ENCODE results near the gene C14orf119.

The C14orf119 gene

DNA sequence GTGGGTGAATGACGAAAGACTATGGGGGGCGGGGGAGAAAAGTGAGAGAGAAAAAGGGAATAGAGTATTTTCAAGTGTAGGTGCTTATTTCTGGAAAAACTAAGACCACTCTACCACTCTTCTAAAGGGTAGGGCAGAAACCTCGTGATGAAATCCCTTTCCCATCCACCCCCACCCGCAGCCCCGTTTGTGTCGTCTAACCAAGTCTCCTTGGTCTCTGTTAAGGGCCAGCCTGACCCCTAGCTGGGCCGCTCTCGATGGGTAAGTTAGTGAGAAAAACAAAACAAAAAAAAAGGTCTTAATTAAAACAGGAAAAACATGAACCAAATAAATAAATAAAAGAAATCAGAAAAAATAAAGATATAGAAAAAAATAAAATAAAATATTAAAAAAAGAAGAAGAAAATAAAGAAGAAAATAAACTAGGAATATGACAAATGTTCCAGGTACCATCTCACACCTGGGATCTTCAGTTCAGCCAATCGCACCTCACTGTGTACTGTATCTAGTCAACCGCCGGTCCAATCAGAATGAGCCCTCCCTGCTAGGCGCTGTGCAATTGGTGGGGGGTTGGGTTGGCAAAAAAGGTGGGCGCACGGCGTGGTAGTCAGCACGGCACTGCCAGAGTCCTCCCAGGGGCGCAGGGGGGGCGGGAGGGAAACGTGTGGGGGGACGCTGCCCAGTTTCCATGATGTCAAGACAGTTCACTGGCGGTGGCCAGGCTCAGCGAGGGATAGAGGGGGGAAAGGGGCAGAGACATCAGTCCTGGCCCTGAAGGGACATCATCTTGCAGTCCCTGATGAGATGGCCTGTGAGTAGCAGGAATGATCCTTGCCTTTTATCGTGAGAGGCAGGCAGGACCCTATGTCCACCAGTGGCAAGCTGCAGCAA lies 28.2 kb upstream of the C14orf119 start:
- Histone ChIP-seq H3K9me3 (ENCODE audit: control insufficient read depth, low read length) (no peaks in the 10 kb centered on the region), H3K9ac (ENCODE audit: low read length) (no peak overlapping the region), H3K4me3 (ENCODE audit: low read length) (no peak overlapping the region), H3K27me3 (ENCODE audit: control insufficient read depth, insufficient read depth, low read length) (no peaks in the 10 kb centered on the region), H3K36me3 (ENCODE audit: control insufficient read depth, insufficient read depth, low read length) (peaks cover 35% of the 10 kb centered on the region), H3K4me1 (ENCODE audit: control insufficient read depth, insufficient read depth, low read length) (peaks cover 14% of the 10 kb centered on the region)

DNA sequence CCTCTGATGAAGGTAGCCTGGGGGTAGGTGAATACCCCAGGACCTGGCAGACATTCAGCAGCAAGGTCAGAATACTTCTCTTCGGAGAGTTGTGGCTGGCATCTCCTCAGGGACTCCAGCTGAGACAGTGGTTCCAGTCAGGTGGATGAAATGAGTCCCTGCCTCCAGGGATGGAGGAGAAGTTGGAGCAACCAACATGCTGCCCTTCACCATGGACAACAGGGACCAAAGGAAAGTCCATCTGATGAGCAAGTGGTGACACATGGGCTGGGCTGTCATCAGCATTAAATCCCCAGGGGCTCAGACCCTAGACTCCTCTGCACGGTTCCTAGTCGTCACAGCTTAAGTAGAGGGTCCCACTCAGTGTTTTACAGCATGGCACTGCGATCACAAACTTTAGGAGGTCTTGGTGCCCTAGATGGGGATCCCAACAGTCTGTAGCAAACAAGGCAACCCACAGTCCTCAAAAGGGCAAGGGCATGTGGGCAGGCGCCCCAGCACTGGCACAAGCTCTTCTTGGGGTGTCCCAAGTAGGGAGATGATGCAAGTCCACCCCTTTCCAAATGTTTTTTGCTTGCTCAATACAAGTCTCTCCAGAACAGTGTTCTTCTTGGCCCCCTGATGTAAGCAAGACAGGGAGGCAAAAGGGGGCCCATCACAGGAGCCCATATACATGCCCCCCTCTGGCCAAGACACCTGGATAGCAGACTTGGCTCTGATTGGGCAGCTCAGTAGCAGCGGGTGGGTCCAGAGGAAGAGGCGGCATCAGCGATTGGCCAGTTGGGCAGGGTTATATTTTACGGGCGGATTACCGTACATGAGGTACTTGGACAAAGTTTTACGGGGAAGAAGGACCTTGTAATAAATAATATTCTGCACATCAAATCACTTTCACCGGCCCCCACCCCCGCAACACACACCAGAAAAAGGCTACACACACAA lies 27.2 kb upstream of the C14orf119 start:
- Histone ChIP-seq H3K27me3 (ENCODE audit: control insufficient read depth, insufficient read depth, low read length) (no peaks in the 10 kb centered on the region), H3K9me3 (ENCODE audit: control insufficient read depth, low read length) (no peaks in the 10 kb centered on the region), H3K4me3 (ENCODE audit: low read length) (no peak overlapping the region), H3K36me3 (ENCODE audit: control insufficient read depth, insufficient read depth, low read length) (peaks cover 31% of the 10 kb centered on the region), H3K9ac (ENCODE audit: low read length) (no peak overlapping the region), H3K4me1 (ENCODE audit: control insufficient read depth, insufficient read depth, low read length) (peaks cover 23% of the 10 kb centered on the region)

DNA sequence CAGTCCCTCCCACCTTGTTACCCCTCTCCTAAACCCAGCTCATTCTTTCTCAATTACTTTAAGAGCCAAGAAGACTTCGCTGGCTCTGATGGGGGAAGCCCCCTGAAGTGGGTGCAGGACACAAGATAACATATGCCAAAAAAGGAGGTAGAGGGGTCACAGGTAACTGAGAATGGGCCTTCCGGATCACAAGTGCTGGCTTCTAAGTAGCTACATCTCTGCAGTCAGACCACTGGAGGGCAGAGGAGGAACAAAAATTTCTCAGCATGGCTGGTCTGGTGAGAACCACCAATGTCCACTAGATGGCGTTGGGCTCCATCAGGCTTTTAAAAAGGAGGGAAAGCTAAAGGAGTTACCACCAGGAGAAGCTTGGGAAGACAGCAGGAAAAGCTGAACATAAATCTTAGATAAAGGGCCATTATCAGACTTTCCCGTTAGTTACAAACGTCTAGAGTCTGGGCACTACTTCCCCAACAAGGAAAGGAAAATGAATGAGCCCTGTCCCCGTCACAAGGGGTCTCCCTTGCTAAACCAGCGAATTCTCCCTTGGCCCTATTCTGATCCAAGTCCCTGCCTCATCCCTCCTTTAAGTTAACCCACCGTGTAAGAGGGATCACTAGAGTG lies 26.4 kb upstream of the C14orf119 start:
- H3K36me3 ChIP-seq (ENCODE audit: control insufficient read depth, insufficient read depth, low read length): peaks cover 25% of the 10 kb centered on the region
- H3K27me3 ChIP-seq (ENCODE audit: control insufficient read depth, insufficient read depth, low read length): no peaks in the 10 kb centered on the region
- H3K9ac ChIP-seq (ENCODE audit: low read length): no peak overlapping the region
- H3K4me1 ChIP-seq (ENCODE audit: control insufficient read depth, insufficient read depth, low read length): peaks cover 24% of the 10 kb centered on the region
- H3K4me3 ChIP-seq (ENCODE audit: low read length): no peak overlapping the region
- H3K9me3 ChIP-seq (ENCODE audit: control insufficient read depth, low read length): no peaks in the 10 kb centered on the region

DNA sequence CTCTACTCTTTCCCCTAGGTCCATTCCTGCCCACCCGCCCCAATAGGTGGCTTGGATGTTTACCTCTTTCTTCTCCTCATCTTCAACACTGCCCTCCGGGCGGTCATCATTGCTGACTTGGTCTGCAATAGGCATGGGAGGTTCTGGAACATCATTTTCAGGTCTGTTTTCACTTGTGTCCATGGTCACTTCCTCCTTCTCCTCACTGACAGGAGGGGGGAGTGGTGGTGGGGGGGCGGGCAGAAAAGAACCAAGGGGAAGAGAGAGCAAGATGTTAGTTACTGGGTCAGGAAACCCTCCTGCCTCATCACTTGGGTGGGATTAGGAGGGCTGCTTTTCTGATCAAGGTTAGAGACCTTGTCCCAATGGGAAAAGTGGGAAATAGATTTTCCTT lies 25.9 kb upstream of the C14orf119 start:
- H3K27me3 ChIP-seq (ENCODE audit: control insufficient read depth, insufficient read depth, low read length): no peaks in the 10 kb centered on the region
- peaks cover 21% of the 10 kb centered on the region for H3K36me3 ChIP-seq (ENCODE audit: control insufficient read depth, insufficient read depth, low read length)
- no peak overlapping the region for H3K9ac ChIP-seq (ENCODE audit: low read length)
- no peak overlapping the region for H3K4me3 ChIP-seq (ENCODE audit: low read length)
- H3K9me3 ChIP-seq (ENCODE audit: control insufficient read depth, low read length): no peaks in the 10 kb centered on the region
- H3K4me1 ChIP-seq (ENCODE audit: control insufficient read depth, insufficient read depth, low read length): peaks cover 24% of the 10 kb centered on the region

DNA sequence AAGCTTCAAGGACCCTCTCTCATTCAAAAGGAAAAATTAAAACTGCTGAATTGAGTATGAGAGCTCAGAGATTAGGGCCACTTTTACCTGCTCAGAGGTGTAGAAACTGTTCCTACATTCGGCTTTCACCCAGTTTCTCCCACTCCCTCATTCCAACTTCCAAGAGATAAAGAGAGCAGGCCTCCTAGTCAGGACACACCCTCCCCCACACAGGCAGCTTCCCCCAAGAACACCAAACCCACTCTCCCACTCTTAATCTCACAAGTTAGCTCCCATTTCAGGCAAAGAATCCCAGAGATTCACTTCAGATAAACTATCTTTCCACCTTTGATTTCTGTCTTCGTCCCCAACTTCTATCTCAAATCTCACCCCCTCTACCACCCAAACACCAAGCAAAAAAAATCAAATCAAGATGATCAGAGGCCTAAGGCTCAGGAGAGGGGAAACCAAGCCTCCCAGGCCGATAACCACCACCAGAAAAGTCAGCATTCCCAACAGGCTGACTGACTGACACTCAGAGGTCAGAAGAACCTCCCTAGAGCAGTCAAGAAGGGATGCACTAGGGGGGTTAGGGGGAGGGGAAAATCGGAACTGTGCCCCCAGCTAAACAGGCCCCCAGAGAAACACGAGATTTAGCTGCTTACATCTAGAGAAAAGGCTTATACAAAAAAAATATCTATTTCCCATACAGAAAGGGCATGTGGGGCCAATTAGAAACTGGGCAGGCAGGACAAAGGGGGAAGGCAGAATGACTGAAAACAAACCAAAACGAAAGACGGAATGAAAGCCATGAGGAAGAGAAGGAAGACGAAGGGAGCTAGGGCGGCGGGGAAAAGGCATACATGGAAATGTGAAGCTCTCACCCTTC lies 24.8 kb upstream of the C14orf119 start:
- Histone ChIP-seq H3K36me3 (ENCODE audit: control insufficient read depth, insufficient read depth, low read length) (peaks cover 21% of the 10 kb centered on the region), H3K9me3 (ENCODE audit: control insufficient read depth, low read length) (no peaks in the 10 kb centered on the region), H3K4me3 (ENCODE audit: low read length) (peak overlapping the region; percentile 29), H3K27me3 (ENCODE audit: control insufficient read depth, insufficient read depth, low read length) (no peaks in the 10 kb centered on the region), H3K9ac (ENCODE audit: low read length) (peak overlapping the region; percentile 67), H3K4me1 (ENCODE audit: control insufficient read depth, insufficient read depth, low read length) (peaks cover 24% of the 10 kb centered on the region)

DNA sequence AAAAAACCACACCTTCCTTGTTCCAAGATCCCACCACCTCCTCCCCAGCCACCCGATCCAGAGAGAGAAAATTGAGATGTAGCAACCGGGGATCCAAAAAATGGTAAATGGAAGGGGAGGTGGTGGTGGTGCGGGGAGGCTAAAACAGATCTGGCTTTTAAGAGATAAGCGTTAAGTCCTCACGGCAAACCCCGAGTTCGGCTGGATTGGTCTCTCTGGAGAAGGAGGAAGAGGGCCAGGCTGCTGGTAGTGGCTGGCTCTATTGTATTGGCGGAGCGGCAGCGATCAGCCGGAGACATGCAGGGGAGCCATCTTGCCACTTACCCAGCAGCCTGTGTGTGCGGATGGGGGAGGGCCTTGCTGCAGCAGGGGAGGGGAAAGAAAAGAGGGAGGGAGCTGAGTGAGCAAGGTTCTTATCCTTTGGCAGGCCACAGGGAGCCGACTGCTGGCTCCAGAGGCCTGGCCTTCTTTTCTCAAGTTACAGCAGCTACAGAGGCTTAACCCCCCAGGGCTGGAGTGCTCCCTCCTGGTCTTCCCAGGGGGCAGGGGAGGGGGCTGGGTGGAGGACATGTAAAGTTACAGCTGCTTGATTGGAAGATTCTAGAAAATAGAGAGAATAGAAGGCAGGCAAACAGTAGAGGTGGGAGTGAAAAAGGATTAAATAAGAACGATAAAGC lies 23.9 kb upstream of the C14orf119 start:
- H3K27me3 ChIP-seq (ENCODE audit: control insufficient read depth, insufficient read depth, low read length): no peaks in the 10 kb centered on the region
- no peaks in the 10 kb centered on the region for H3K9me3 ChIP-seq (ENCODE audit: control insufficient read depth, low read length)
- H3K4me1 ChIP-seq (ENCODE audit: control insufficient read depth, insufficient read depth, low read length): peaks cover 24% of the 10 kb centered on the region
- H3K36me3 ChIP-seq (ENCODE audit: control insufficient read depth, insufficient read depth, low read length): peaks cover 24% of the 10 kb centered on the region
- peak overlapping the region; percentile 67 for H3K9ac ChIP-seq (ENCODE audit: low read length)
- H3K4me3 ChIP-seq (ENCODE audit: low read length): peak overlapping the region; percentile 29

DNA sequence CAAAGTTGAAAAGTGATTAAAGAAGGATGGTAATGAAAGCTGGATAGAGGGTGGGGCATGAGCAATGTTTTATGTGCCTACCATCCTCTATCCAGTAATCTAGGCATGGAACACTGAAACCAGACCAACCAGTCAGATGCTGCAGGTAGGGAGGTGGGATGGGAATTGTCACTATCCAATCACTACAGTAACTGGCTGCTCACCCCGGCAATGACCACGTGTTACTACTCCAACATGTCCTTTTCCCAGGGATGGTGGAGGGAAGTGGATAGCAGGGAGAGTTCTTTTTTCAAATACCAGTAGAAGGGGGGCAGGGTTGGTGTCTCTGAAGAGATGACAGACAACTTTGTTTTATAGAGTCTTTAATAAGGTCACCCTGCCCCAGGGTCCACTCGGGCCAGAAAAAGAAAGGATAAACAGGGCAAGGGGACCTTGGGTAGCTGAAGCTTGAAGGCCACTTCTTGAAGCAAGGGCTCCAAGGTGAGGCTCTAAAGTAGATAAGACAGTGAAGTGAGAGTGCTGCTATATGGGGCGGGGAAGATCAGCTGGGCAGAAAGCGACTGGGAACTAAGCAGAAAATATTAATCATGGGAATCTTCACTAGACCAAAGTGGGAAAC lies 23.3 kb upstream of the C14orf119 start:
- Histone ChIP-seq H3K4me1 (ENCODE audit: control insufficient read depth, insufficient read depth, low read length) (peaks cover 24% of the 10 kb centered on the region), H3K9ac (ENCODE audit: low read length) (peak overlapping the region; percentile 67), H3K4me3 (ENCODE audit: low read length) (peak overlapping the region; percentile 29), H3K36me3 (ENCODE audit: control insufficient read depth, insufficient read depth, low read length) (peaks cover 25% of the 10 kb centered on the region), H3K9me3 (ENCODE audit: control insufficient read depth, low read length) (no peaks in the 10 kb centered on the region), H3K27me3 (ENCODE audit: control insufficient read depth, insufficient read depth, low read length) (no peaks in the 10 kb centered on the region)

DNA sequence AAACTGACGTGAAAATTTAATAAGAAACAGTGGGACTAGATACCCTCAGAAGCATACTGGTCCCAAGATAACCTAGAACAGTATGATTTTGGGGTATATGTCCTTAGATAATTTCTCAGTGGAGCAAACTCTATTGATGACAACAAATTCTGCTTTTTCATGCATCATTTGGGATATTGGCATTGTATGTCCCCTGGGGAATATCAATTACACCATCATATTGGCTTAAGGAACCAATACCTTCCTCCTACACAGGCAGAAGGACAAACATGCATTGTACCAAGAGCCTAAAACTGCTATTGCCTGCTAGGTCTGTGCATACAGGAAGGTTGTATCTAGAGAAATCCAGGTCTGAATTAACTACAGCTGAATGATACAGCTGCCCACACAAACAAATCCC lies 20.4 kb upstream of the C14orf119 start:
- H3K9me3 ChIP-seq (ENCODE audit: control insufficient read depth, low read length): no peaks in the 10 kb centered on the region
- H3K27me3 ChIP-seq (ENCODE audit: control insufficient read depth, insufficient read depth, low read length): no peaks in the 10 kb centered on the region
- H3K36me3 ChIP-seq (ENCODE audit: control insufficient read depth, insufficient read depth, low read length): peaks cover 25% of the 10 kb centered on the region
- no peak overlapping the region for H3K9ac ChIP-seq (ENCODE audit: low read length)
- peaks cover 24% of the 10 kb centered on the region for H3K4me1 ChIP-seq (ENCODE audit: control insufficient read depth, insufficient read depth, low read length)
- H3K4me3 ChIP-seq (ENCODE audit: low read length): no peak overlapping the region

DNA sequence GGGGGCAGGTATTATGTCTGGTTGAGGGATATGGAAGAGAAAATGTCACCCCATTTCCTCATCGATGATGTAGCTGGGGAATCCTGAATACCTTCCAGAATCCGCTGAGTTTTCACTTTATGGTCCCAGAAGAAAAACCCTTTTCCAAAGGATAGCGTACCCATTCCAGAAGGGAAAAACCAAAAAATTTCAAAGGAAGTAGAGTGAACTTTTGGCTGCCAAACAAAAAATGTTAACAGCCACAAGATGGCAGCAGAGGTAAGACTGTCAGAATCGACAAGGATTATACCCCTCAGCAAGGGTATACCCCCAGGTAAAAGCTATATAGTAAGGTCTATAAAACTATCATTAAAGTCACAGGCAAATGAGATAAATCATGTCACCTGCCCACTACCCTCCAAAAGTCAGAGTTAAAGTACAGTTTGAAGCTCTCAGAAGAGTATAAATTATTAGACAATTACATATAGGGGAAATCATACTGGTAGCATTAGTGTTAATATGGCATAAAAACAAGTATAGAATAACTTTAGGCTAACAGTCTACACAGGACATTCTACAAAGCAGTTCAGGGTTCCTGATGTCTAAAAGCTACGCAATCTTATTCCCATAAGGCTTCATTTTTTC lies 18.4 kb upstream of the C14orf119 start:
- Histone ChIP-seq H3K27me3 (ENCODE audit: control insufficient read depth, insufficient read depth, low read length) (no peaks in the 10 kb centered on the region), H3K9me3 (ENCODE audit: control insufficient read depth, low read length) (no peaks in the 10 kb centered on the region), H3K36me3 (ENCODE audit: control insufficient read depth, insufficient read depth, low read length) (peaks cover 29% of the 10 kb centered on the region), H3K4me3 (ENCODE audit: low read length) (no peak overlapping the region), H3K4me1 (ENCODE audit: control insufficient read depth, insufficient read depth, low read length) (peaks cover 13% of the 10 kb centered on the region), H3K9ac (ENCODE audit: low read length) (no peak overlapping the region)

DNA sequence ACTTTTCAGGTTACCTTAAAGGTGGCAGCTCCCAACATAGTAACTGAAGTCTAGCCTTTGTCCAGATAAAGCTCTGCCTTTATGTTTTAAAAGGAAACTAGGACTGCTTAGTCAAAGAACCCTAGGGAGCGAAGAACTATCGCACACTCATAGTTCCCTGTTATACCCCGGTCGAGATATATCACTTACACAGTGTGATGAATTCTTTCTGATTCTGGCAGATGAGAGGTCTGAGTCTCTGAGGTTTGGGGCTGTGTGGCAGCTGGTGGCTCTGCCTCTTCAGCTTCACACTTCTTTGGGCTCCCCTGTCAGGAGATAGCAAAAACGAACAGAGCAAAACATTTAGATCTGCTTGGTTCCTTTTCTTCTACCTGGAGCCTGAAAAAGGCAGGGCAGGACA lies 17.3 kb upstream of the C14orf119 start:
- Histone ChIP-seq H3K4me3 (ENCODE audit: low read length) (no peak overlapping the region), H3K9me3 (ENCODE audit: control insufficient read depth, low read length) (no peaks in the 10 kb centered on the region), H3K9ac (ENCODE audit: low read length) (no peak overlapping the region), H3K27me3 (ENCODE audit: control insufficient read depth, insufficient read depth, low read length) (no peaks in the 10 kb centered on the region), H3K36me3 (ENCODE audit: control insufficient read depth, insufficient read depth, low read length) (peaks cover 25% of the 10 kb centered on the region), H3K4me1 (ENCODE audit: control insufficient read depth, insufficient read depth, low read length) (peaks cover 3% of the 10 kb centered on the region)
